Left renal cortex interstitium (tissue), 4 donors: Measurements from ENCODE around the gene PDP2. TPM values are rescaled to one million over a fixed set of nuclear protein-coding genes. Genes with fewer than 3 reads are reported as not detected.
"Not testable (repeated sequence)": the region's sequence is repeated elsewhere in the genome, so short reads cannot be mapped to it uniquely, and the experiment has no call there.

Experiments used
- DNase-seq, 4 donors: peaks; one replicate each; pipeline ENCODE4 v3.0.0-alpha.2; 2013; ENCODE audit warnings: low read depth in 4 of 4, low spot score in 2 of 4, missing footprints in 1 of 4
- polyA plus RNA-seq, 4 donors: library from polyadenylated mRNA; unstranded; fragments of 120-200 nt; gene quantifications; one replicate each; pipeline ENCODE4 v1.2.1, GENCODE V29; 2013; ENCODE audit not compliant: insufficient read length in 4 of 4

Gene PDP2
- polyA plus RNA-seq, 4 donors, result 11.5 to 14.5 (median 13.4) TPM

DNA sequence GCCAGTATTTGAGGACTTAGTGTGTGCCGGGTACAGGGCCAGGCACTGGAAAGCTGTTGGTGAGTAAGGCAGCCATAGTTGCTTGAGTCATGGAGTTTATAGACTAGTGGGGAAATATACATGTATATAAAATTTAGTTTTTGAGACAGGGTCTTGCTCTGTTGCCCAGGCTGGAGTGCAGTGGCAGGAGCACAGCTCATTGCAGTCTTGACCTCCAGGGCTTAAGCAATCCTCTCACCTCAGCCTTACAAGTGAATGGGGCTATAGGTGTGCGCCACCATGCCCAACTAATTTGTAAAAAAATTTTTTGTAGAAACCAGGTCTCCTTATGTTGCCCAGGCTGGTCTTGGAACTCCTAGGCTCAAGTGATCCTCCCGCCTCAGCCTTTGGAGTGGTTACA is 2.4 kb downstream of the PDP2 start:
- DNase-seq, result no peak

DNA sequence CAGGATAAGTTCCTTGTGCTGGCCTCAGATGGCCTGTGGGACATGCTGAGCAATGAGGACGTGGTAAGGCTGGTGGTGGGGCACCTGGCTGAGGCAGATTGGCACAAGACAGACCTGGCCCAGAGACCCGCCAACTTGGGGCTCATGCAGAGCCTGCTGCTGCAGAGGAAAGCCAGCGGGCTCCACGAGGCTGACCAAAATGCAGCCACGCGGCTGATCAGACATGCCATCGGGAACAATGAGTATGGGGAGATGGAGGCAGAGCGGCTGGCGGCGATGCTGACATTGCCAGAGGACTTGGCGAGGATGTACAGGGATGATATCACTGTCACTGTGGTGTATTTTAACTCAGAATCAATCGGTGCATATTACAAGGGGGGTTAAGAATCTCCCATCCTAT is 5.2 kb downstream of the PDP2 start:
- no peak for DNase-seq

- no peak for DNase-seq
These were observed 6.0 kb downstream of the PDP2 start for GRCh38 chr16:66886321-66886720.

DNA sequence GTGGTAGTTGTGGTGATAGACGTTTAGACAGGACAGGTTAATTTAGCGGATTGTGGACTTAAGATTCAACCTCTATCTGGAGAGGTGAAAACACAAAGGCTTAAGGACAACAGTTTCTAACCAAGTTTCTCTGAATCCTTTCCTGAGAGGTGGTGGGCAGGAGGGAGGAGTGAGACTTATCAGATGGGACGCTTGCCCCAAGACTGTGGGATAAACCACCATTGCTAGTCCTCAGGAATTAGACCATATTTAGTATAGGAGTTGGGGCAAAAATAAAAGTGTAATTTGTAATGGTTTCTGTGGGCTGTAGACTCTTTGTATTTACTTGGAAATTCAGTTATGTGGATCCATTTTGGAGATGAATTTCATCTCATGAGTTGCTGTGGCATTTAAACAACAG is 6.6 kb downstream of the PDP2 start:
- no peak for DNase-seq

- DNase-seq, result no peak
These were observed 8.6 kb downstream of the PDP2 start for GRCh38 chr16:66888647-66889615.

DNA sequence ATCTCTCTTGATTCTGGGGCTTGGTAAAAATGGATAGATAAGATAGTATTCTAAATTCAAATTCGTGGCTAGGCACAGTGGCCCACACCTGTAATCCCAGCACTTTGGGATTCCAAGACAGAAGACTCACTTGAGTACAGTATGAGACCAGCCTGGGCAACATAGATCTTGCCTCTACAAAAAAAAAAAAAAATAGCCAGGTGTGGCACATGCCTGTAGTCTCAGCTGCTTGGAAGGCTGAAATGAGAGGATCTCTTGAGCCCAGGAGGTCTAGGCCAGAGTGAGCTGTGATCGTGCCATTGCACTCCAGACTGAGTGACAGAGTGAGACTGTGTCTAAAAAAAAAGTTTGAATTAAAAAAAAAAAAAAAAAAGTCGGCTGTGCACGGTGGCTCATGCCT is 9.3 kb downstream of the PDP2 start:
- DNase-seq, result no peak

GRCh38 chr16:66890799-66891198 is 10.5 kb downstream of the PDP2 start:
- no peak for DNase-seq

GRCh38 chr16:66891360-66891759 is 11.0 kb downstream of the PDP2 start:
- no peak for DNase-seq

- no peak for DNase-seq
These were observed 11.5 kb downstream of the PDP2 start for GRCh38 chr16:66891797-66892196.

GRCh38 chr16:66894055-66894454 is 13.7 kb downstream of the PDP2 start:
- DNase-seq, result no peak

GRCh38 chr16:66894948-66895688 is 14.8 kb downstream of the PDP2 start:
- no peak for DNase-seq

GRCh38 chr16:66895689-66895979 is 15.3 kb downstream of the PDP2 start:
- DNase-seq, result no peak

- no peak for DNase-seq
These were observed 15.7 kb downstream of the PDP2 start for GRCh38 chr16:66895999-66896398.

- DNase-seq, result not testable (repeated sequence)
These were observed 16.4 kb downstream of the PDP2 start for GRCh38 chr16:66896682-66897081.

DNA sequence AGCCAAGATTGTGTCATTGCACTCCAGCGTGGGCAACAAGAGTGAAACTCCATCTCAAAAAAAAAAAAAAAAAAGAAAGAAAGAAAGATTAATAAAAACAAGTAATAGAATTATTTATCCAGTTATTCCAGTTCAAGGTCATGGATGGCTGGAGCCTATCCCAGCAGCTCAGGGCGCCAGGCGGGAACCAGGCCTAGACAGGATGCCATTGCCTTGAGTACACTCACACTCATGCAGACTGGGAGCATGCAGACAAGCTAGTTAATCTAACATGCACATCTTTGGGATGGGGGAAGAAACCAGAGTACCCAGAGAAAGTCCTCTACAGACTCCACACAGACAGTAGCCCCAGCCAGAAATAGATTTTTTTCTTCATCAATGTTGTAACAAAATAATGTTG is 17.9 kb downstream of the PDP2 start:
- DNase-seq, result no peak

DNA sequence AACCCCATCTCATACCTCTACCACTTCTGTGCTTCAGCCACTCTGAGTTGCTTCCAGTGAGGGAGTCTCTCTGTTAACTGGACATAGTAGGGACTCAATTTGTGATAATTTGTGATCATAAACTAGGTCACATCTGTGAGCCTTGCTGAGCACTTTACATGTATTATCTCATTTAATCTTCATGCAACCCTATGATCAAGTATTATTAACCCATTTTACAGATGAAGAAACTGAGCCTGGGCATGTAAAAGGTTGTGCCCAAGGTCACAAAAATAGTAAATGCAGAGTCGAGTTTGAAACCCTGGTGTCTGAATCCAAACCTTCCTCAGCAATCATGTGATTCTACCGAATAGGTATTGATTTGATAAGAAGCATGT is 18.6 kb downstream of the PDP2 start:
- DNase-seq, result no peak

- DNase-seq, result no peak
These were observed 19.1 kb downstream of the PDP2 start for GRCh38 chr16:66899310-66899944.

GRCh38 chr16:66899945-66900710 is 19.8 kb downstream of the PDP2 start:
- DNase-seq, result peak in 3 of 4 donors; percentile 64 to 83 (median 65)

DNA sequence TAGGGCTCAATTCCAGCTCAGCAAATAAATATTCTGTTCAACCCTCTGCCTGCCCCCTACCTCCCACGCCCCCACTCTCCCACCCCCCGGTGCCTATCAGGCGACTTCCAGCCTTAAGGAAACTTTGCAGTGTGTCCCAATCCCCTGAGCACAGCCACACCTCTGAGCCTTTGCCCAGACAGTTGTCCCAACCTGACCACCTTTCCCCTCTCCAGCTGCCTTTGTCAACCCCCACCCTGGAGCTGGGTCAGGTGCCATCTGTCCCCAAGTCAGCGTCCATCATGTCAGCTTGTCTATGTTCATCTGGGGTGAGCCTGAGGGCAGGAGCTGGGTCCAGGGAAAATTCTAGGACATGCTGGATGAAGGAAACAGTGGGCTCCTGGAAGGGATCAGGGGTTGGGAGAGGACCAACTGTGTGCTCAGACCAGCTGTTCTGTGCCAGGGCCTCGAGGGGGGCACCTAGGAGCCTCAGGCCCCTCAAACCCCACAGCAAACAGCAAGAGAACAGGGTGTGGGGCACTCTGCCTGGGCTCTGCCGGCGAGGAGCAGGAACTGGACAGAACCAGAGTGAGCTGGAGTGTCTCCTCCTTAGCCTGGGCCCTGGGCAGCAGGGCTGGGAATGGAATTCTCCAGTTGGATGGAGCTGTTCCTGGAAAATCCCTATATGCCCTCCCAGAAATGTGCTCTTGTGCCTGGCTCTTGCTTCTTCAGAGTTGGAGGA is 20.6 kb downstream of the PDP2 start:
- DNase-seq, result no peak

- no peak for DNase-seq
These were observed 21.3 kb downstream of the PDP2 start for GRCh38 chr16:66901626-66902025.
